CD14-positive monocyte (primary cell): ENCODE measurements around the gene KRTAP10-2. TPM values are rescaled to one million over a fixed set of nuclear protein-coding genes. Genes with fewer than 3 reads are reported as not detected.

Source experiments
- DNase-seq, 3 donors: peaks; one replicate each; pipeline ENCODE4 v3.0.0-alpha.2; 2011 to 2022
- H2AFZ ChIP-seq: 2 replicates; pipeline ENCODE4 v1.6.0; 2012; ENCODE audit warnings: mild to moderate bottlenecking, low read depth, low read length, inconsistent platforms; ENCODE audit not compliant: insufficient read depth, poor library complexity, severe bottlenecking
- H3K27ac ChIP-seq, 2 donors: 1 replicate in 1 of 2; 2 replicates in 1 of 2; pipeline ENCODE4 v1.5.1; 2012 to 2013; ENCODE audit warnings: low read length in 2 of 2, control low read depth in 1 of 2, inconsistent platforms in 1 of 2, low read depth in 1 of 2, mild to moderate bottlenecking in 1 of 2
- H3K27me3 ChIP-seq, 2 donors: one replicate each; pipeline versions ENCODE4 v1.6.0 to v1.6.1; 2011 to 2013; ENCODE audit warnings: low read length in 2 of 2; ENCODE audit not compliant: control insufficient read depth in 2 of 2, insufficient read depth in 2 of 2
- H3K36me3 ChIP-seq, 2 donors: replicated peaks in 1 of 2; 1 replicate in 1 of 2; 2 replicates in 1 of 2; pipeline versions ENCODE4 v1.5.1 to v1.6.1; 2012 to 2013; ENCODE audit warnings: low read length in 2 of 2, control low read depth in 1 of 2, inconsistent platforms in 1 of 2, mild to moderate bottlenecking in 1 of 2; ENCODE audit not compliant: insufficient read depth in 2 of 2, control insufficient read depth in 1 of 2
- H3K4me1 ChIP-seq, 2 donors: 1 replicate in 1 of 2; 2 replicates in 1 of 2; pipeline versions ENCODE4 v1.5.1 to v1.6.1; 2012 to 2013; ENCODE audit warnings: low read length in 2 of 2, control low read depth in 1 of 2, inconsistent platforms in 1 of 2, mild to moderate bottlenecking in 1 of 2, moderate library complexity in 1 of 2; ENCODE audit not compliant: insufficient read depth in 2 of 2, control insufficient read depth in 1 of 2
- H3K4me2 ChIP-seq: replicated peaks from 2 replicates; pipeline ENCODE3; 2012; ENCODE audit warnings: low read length, moderate library complexity, mild to moderate bottlenecking; ENCODE audit not compliant: poor library complexity, severe bottlenecking; ENCODE audit errors: extremely low read depth
- H3K4me3 ChIP-seq, 3 experiments: fragments of 200-600 bp in 1 of 3; sonication (generic) in 1 of 3; replicated peaks in 1 of 3; 1 replicate in 2 of 3; 2 replicates in 1 of 3; pipeline ENCODE4 v1.5.1; 2011 to 2013; ENCODE audit warnings: low read length in 3 of 3, mild to moderate bottlenecking in 3 of 3, control low read depth in 2 of 3, low read depth in 2 of 3, inconsistent platforms in 1 of 3, moderate library complexity in 1 of 3
- H3K79me2 ChIP-seq: 2 replicates; pipeline ENCODE4 v1.6.0; 2012; ENCODE audit warnings: mild to moderate bottlenecking, control low read depth, inconsistent platforms, low read length, moderate library complexity; ENCODE audit not compliant: insufficient read depth
- H3K9ac ChIP-seq: 2 replicates; pipeline ENCODE4 v1.6.0; 2017; ENCODE audit warnings: low read length, mild to moderate bottlenecking; ENCODE audit not compliant: insufficient read depth, poor library complexity, severe bottlenecking
- H3K9me3 ChIP-seq, 2 donors: replicated peaks in 1 of 2; 1 replicate in 1 of 2; 2 replicates in 1 of 2; pipeline versions ENCODE4 v1.5.1 to v1.6.1; 2012 to 2013; ENCODE audit warnings: low read length in 2 of 2, control low read depth in 1 of 2; ENCODE audit not compliant: control insufficient read depth in 1 of 2, insufficient read depth in 1 of 2
- H4K20me1 ChIP-seq: 2 replicates; pipeline ENCODE4 v1.6.0; 2012; ENCODE audit warnings: mild to moderate bottlenecking, low read length, control low read depth, moderate library complexity; ENCODE audit not compliant: insufficient read depth
- H3K27ac Mint-ChIP-seq, 7 donors: one replicate each; pipeline ENCODE4 v1.8.0; 2020; ENCODE audit warnings: mild to moderate bottlenecking in 7 of 7, mixed read lengths in 7 of 7, moderate library complexity in 6 of 7, inconsistent platforms in 2 of 7
- H3K27me3 Mint-ChIP-seq, 3 donors: one replicate each; pipeline ENCODE4 v1.8.0; 2021 to 2022; ENCODE audit warnings: low read depth in 3 of 3, mild to moderate bottlenecking in 3 of 3, mixed read lengths in 3 of 3, moderate library complexity in 3 of 3, inconsistent platforms in 1 of 3
- H3K36me3 Mint-ChIP-seq, 2 donors: one replicate each; pipeline ENCODE4 v1.8.0; 2020; ENCODE audit warnings: mixed read lengths in 2 of 2, inconsistent platforms in 1 of 2, mild to moderate bottlenecking in 1 of 2
- H3K4me1 Mint-ChIP-seq: one replicate; pipeline ENCODE4 v1.8.0; 2020; ENCODE audit warnings: mild to moderate bottlenecking, mixed read lengths
- H3K4me3 Mint-ChIP-seq, 2 donors: one replicate each; pipeline ENCODE4 v1.8.0; 2020; ENCODE audit warnings: mild to moderate bottlenecking in 2 of 2, mixed read lengths in 2 of 2, moderate library complexity in 1 of 2
- H3K9me3 Mint-ChIP-seq, 7 donors: one replicate each; pipeline ENCODE4 v1.8.0; 2020 to 2022; ENCODE audit warnings: mixed read lengths in 7 of 7, mild to moderate bottlenecking in 6 of 7, moderate library complexity in 6 of 7, inconsistent platforms in 2 of 7
- CTCF ChIP-seq: fragments of 200-600 bp; IDR thresholded peaks from one replicate; pipeline ENCODE4 v1.8.0; 2022; ENCODE audit warnings: antibody characterized with exemption, mild to moderate bottlenecking
- WGBS: methylation state at CpG from one replicate; pipeline ENCODE4 v1.1.5; 2013; ENCODE audit warnings: missing lambda C conversion rate; ENCODE audit not compliant: insufficient coverage; 5-methylcytosine and 5-hydroxymethylcytosine counted together
- intact Hi-C, 2 donors: fragments of 100-400 bp; cut with micrococcal nuclease; formaldehyde crosslinking; loops; one replicate each; pipeline versions ENCODE4 v1.15.0 to v1.15.1; 2023
- polyA plus RNA-seq, 3 donors: library from polyadenylated mRNA; depleted of rRNA in 1 of 3; unstranded in 2 of 3; stranded (reverse) in 1 of 3; fragments of 300-500 nt in 2 of 3; fragments of >200 nt in 1 of 3; fragmentation: Illumina TruSeq in 2 of 3; gene quantifications; 1 replicate in 2 of 3; 2 replicates in 1 of 3; pipeline ENCODE4 v1.2.3, GENCODE V29; 2012 to 2021

KRTAP10-2 gene
- polyA plus RNA-seq, 3 donors, result not detected

DNA sequence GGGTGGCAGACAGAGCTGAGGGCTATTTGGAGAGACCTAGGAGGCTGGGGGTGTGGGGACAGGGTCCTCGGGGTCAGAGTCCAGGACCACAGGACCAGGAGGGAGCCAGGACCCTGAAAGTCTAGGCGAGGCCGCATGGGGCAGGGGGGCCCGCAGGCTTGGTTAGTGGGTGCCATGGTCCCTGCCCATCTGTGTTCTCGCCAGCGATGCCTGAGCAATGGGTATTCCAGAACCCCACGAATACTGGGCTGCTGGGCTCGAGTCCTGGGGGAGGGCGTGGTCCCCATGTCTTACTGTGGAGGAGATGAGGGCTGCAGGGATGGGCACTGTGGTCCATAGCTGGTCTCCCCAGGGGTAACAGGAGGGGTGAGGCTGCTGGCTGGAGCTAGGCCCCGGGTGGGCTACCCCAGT is 39.0 kb upstream of the KRTAP10-2 start:
- Histone ChIP-seq H3K4me3 (no peak overlapping the region), H2AFZ (no peak overlapping the region), H3K27ac (no peak overlapping the region), H3K27me3 (peaks cover 0 to 6% of the 10 kb centered on the region in 2 donors), H3K4me2 (no peak overlapping the region), H3K9ac (no peak overlapping the region), H3K9me3 (no peaks in the 10 kb centered on the region), H3K36me3 (no peaks in the 10 kb centered on the region), H3K79me2 (no peaks in the 10 kb centered on the region), H3K4me1 (no peaks in the 10 kb centered on the region), H4K20me1 (no peaks in the 10 kb centered on the region)
- H3K27ac Mint-ChIP-seq, result no peak overlapping the region
- no peak overlapping the region for H3K4me3 Mint-ChIP-seq
- no peaks in the 10 kb centered on the region for H3K4me1 Mint-ChIP-seq
- no peak for TF ChIP-seq CTCF
- intact Hi-C loops, result no loop called here
- DNase-seq, result no peak
- WGBS, result 79% methylated on average over 2 of the region's 10 CpGs
- H3K9me3 Mint-ChIP-seq, result peaks cover 0 to 16% (median 5%) of the 10 kb centered on the region in 7 donors
- no peaks in the 10 kb centered on the region for H3K36me3 Mint-ChIP-seq
- H3K27me3 Mint-ChIP-seq, result peaks cover 2 to 37% (median 7%) of the 10 kb centered on the region in 3 donors

GRCh38 chr21:44589586-44590305 is 38.4 kb upstream of the KRTAP10-2 start:
- H3K27me3 Mint-ChIP-seq, result peaks cover 2 to 42% (median 10%) of the 10 kb centered on the region in 3 donors
- no peak overlapping the region for H3K9ac ChIP-seq
- DNase-seq, result no peak
- no peaks in the 10 kb centered on the region for H3K79me2 ChIP-seq
- no peak overlapping the region for H3K4me3 ChIP-seq
- H3K27me3 ChIP-seq, result peaks cover 0 to 9% of the 10 kb centered on the region in 2 donors
- no peaks in the 10 kb centered on the region for H4K20me1 ChIP-seq
- intact Hi-C loops, result no loop called here
- no peaks in the 10 kb centered on the region for H3K36me3 ChIP-seq
- H2AFZ ChIP-seq, result no peak overlapping the region
- H3K27ac Mint-ChIP-seq, result no peak overlapping the region
- no peak overlapping the region for H3K4me2 ChIP-seq
- no peak overlapping the region for H3K27ac ChIP-seq
- H3K4me1 Mint-ChIP-seq, result no peaks in the 10 kb centered on the region
- H3K36me3 Mint-ChIP-seq, result no peaks in the 10 kb centered on the region
- no peaks in the 10 kb centered on the region for H3K9me3 ChIP-seq
- H3K4me3 Mint-ChIP-seq, result no peak overlapping the region
- no peak for TF ChIP-seq CTCF
- H3K9me3 Mint-ChIP-seq, result peaks cover 2 to 19% (median 5%) of the 10 kb centered on the region in 7 donors
- H3K4me1 ChIP-seq, result no peaks in the 10 kb centered on the region
- 85% methylated on average over 21 of the region's 24 CpGs for WGBS
